Gastrocnemius medialis (tissue), 4 donors: ENCODE measurements around the gene RRP9. TPM values are rescaled to one million over a fixed set of nuclear protein-coding genes. Genes with fewer than 3 reads are reported as not detected.
"Not testable (repeated sequence)": the region's sequence is repeated elsewhere in the genome, so short reads cannot be mapped to it uniquely, and the experiment has no call there.

Experiments used
- ATAC-seq, 2 donors: fragments of 150-250 bp; one replicate each; pipeline ENCODE4 v1.9.1; 2016
- DNase-seq, 2 donors: peaks; one replicate each; pipeline ENCODE4 v3.0.0-alpha.2; 2019
- H3K27ac ChIP-seq, 4 donors: fragments of 200-600 bp; sonication (generic); 1 replicate in 1 of 4; 2 replicates in 3 of 4; pipeline ENCODE4 v1.5.1; 2016 to 2018; ENCODE audit warnings: mild to moderate bottlenecking in 2 of 4, moderate library complexity in 1 of 4
- H3K27me3 ChIP-seq, 3 donors: fragments of 200-600 bp; sonication (generic) in 2 of 3; 1 replicate in 1 of 3; 2 replicates in 2 of 3; pipeline versions ENCODE4 v1.5.1 to v1.6.0; 2016 to 2019; ENCODE audit warnings: mild to moderate bottlenecking in 1 of 3, moderate library complexity in 1 of 3
- H3K36me3 ChIP-seq, 2 donors: fragments of 200-600 bp; sonication (generic) in 1 of 2; one replicate each; pipeline ENCODE4 v1.5.1; 2017 to 2018
- H3K4me1 ChIP-seq, 2 donors: fragments of 200-600 bp; sonication (generic) in 1 of 2; one replicate each; pipeline ENCODE4 v1.5.1; 2016 to 2017; ENCODE audit warnings: mild to moderate bottlenecking in 2 of 2
- H3K4me3 ChIP-seq, 4 donors: fragments of 200-600 bp; sonication (generic) in 3 of 4; 1 replicate in 1 of 4; 2 replicates in 3 of 4; pipeline ENCODE4 v1.5.1; 2016 to 2019; ENCODE audit warnings: mild to moderate bottlenecking in 2 of 4
- H3K9me3 ChIP-seq, 3 donors: fragments of 200-600 bp; sonication (generic) in 2 of 3; 1 replicate in 1 of 3; 2 replicates in 2 of 3; pipeline ENCODE4 v1.5.1; 2016 to 2019
- CTCF ChIP-seq, 5 experiments: fragments of 450-650 bp in 3 of 5; fragments of 200-600 bp in 2 of 5; sonication (generic) in 2 of 5; IDR thresholded peaks in 4 of 5; conservative IDR thresholded peaks in 1 of 5; 1 replicate in 4 of 5; 2 replicates in 1 of 5; pipeline ENCODE4 v1.5.1; 2016 to 2019; ENCODE audit warnings: antibody characterized with exemption in 5 of 5, mild to moderate bottlenecking in 3 of 5, moderate library complexity in 3 of 5
- POLR2A ChIP-seq, 2 donors: fragments of 450-650 bp; IDR thresholded peaks; one replicate each; pipeline ENCODE4 v1.6.1; 2017; ENCODE audit warnings: antibody characterized with exemption in 2 of 2, mild to moderate bottlenecking in 2 of 2, moderate library complexity in 2 of 2
- in situ Hi-C, 4 donors: fragments of 200-750 bp; cut with MboI; loops; one replicate each; pipeline versions ENCODE4 v1.15.0 to v1.8.0; 2017; ENCODE audit warnings: low sequenced_read_pairs in 4 of 4
- intact Hi-C: fragments of 100-400 bp; cut with DNase I; formaldehyde crosslinking; loops from one replicate; pipeline ENCODE4 v1.15.1; 2023; ENCODE audit warnings: low total_unique reads
- total RNA-seq, 4 donors: library from RNA; depleted of rRNA; stranded (reverse); fragments of >200 nt; gene quantifications; one replicate each; pipeline versions ENCODE4 v1.1.0 to v1.2.3, GENCODE V29; 2016

The RRP9 gene
- total RNA-seq, 4 donors from 2014 or later = 19.2 to 25.9 (median 24.9) TPM

- intact Hi-C loops (no loop called here), in situ Hi-C loops (no loop called here)
- Histone ChIP-seq H3K27ac (no peak overlapping the region), H3K4me1 (no peaks in the 10 kb centered on the region), H3K27me3 (no peaks in the 10 kb centered on the region), H3K4me3 (no peak overlapping the region), H3K36me3 (no peaks in the 10 kb centered on the region), H3K9me3 (no peaks in the 10 kb centered on the region)
- TF ChIP-seq CTCF (IDR thresholded peaks at IDR 0.05 in 4 of 5, conservative IDR thresholded peaks at IDR 0.05 in 1 of 5) (no peak), POLR2A (IDR thresholded peaks at IDR 0.05) (no peak)
- no peak for ATAC-seq
- no peak for DNase-seq
These were observed 37.5 kb downstream of the RRP9 start for GRCh38 chr3:51904034-51904823.

- H3K27ac ChIP-seq, H3K4me3 ChIP-seq, ATAC-seq, H3K27me3 ChIP-seq, H3K9me3 ChIP-seq, H3K36me3 ChIP-seq, in situ Hi-C loops, DNase-seq, H3K4me1 ChIP-seq, intact Hi-C loops: not testable (repeated sequence)
These were observed 39.3 kb downstream of the RRP9 start for GRCh38 chr3:51902361-51902760.

DNA sequence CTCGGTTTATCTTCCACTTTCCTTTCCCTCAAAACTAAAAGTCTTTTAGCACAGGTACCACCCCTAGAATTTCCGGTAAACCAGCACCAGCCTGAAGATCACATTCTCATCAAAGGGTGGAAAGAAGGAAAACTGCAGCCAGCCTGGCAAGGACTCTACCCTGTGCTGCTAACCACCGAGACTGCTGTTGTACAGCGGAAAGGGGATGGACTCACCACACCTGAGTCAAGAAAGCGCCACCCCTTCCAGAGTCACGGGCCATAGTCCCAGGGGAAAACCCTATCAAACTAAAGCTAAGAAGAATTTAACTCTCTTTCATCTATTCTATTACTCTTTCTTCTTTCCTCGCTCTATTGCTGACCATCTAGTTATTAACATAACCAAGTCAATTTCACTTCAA, 41.7 kb downstream of the RRP9 start:
- intact Hi-C loops, H3K4me3 ChIP-seq, H3K9me3 ChIP-seq, in situ Hi-C loops, H3K27me3 ChIP-seq, DNase-seq, H3K36me3 ChIP-seq, H3K27ac ChIP-seq, H3K4me1 ChIP-seq, ATAC-seq: not testable (repeated sequence)

DNA sequence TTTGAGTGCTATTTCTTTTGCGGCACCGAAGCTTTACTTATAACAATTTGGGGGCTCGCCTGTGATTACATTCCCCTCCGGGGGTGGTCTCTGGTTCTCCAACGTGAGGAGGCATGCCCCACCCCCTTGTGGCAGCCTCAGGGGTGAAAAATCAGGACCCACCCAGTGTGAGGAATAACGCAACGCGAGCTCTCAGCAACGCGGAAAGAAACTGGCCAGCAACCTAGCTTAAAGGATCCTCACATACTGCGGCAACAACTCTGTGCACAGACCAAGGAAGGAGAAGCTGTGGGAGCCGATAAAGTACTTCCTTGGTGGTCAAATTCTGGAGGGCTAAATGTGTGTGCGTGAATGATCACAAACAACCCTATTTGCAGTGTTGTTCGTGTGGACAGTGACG, 44.3 kb downstream of the RRP9 start:
- H3K27me3 ChIP-seq = no peaks in the 10 kb centered on the region
- in situ Hi-C loops (no loop called here), intact Hi-C loops (no loop called here)
- H3K4me3 ChIP-seq = no peak overlapping the region
- DNase-seq = no peak
- ATAC-seq = no peak
- H3K9me3 ChIP-seq = no peaks in the 10 kb centered on the region
- no peaks in the 10 kb centered on the region for H3K4me1 ChIP-seq
- no peak overlapping the region for H3K27ac ChIP-seq
- H3K36me3 ChIP-seq = no peaks in the 10 kb centered on the region
- no peak for TF ChIP-seq POLR2A (IDR thresholded peaks at IDR 0.05)
- TF ChIP-seq CTCF (IDR thresholded peaks at IDR 0.05 in 4 of 5, conservative IDR thresholded peaks at IDR 0.05 in 1 of 5) = no peak

DNA sequence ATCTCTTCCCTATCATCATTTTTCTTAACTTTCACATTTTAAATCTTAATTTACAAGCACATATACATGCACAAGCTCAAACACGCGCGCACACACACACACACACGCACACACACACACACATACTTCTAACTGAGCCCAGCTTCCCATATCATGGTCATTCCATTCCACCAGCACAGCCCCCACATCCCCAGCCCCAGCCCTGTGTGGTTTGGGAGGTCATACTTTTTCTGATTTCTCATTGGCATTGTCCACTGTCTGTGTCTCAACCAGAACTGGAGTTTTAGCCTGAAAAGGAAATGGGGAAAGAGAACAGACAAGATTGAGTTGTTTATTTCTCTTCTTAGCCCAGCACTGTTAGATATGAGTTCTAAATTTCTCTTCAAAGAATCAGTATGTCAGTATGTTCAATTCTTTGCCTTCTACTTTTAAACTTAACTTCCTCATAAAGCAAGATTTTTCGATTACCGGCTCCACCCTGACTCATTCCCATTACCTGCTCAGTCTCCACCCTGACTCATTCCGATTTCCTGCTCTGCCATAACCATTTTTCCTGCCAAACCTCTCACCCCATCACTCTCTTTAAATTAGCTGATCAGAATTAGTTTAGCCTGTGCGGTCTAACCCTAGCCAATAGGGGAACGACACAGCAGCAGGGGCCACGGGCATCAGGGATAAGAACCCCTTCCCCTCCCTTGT, 44.9 kb downstream of the RRP9 start:
- in situ Hi-C loops (no loop called here), intact Hi-C loops (no loop called here)
- no peak for ATAC-seq
- Histone ChIP-seq H3K9me3 (no peaks in the 10 kb centered on the region), H3K36me3 (no peaks in the 10 kb centered on the region), H3K4me1 (no peaks in the 10 kb centered on the region), H3K27me3 (no peaks in the 10 kb centered on the region), H3K4me3 (no peak overlapping the region), H3K27ac (no peak overlapping the region)
- TF ChIP-seq CTCF (IDR thresholded peaks at IDR 0.05 in 4 of 5, conservative IDR thresholded peaks at IDR 0.05 in 1 of 5) (no peak), POLR2A (IDR thresholded peaks at IDR 0.05) (no peak)
- DNase-seq = no peak
